Measurements from ENCODE around the gene PACS1. TPM values are rescaled to one million over a fixed set of nuclear protein-coding genes. Genes with fewer than 3 reads are reported as not detected.

PACS1 gene
- total RNA-seq, 2 experiments from 2014 or later, result 109 TPM

GRCh38 chr11:66189031-66189745 lies 119.1 kb downstream of the PACS1 start:
- Mint-ChIP-seq H3K36me3 (ENCODE audit: low read depth) (peaks cover 11% of the 10 kb centered on the region), H3K4me3 (no peak overlapping the region), H3K27me3 (no peaks in the 10 kb centered on the region), H3K4me1 (peaks cover 13% of the 10 kb centered on the region), H3K27ac (no peak overlapping the region), H3K9me3 (no peaks in the 10 kb centered on the region)
- DNase-seq, result no peak
- ChIA-PET POLR2A (no interaction called here), CTCF (no interaction called here)

- no peak overlapping the region for H3K4me3 Mint-ChIP-seq
- no peak for DNase-seq
- no peak overlapping the region for H3K27ac Mint-ChIP-seq
- ChIA-PET CTCF (interaction anchor here (1.2 kb wide), 1 partner anchor 31 kb away, joined by 3 read pairs; no protein-coding TSS in a partner anchor), POLR2A (no interaction called here)
- H3K27me3 Mint-ChIP-seq, result no peaks in the 10 kb centered on the region
- H3K36me3 Mint-ChIP-seq (ENCODE audit: low read depth), result peaks cover 17% of the 10 kb centered on the region
- peaks cover 4% of the 10 kb centered on the region for H3K4me1 Mint-ChIP-seq
- H3K9me3 Mint-ChIP-seq, result no peaks in the 10 kb centered on the region
Observed at GRCh38 chr11:66190786-66191185, 120.7 kb downstream of the PACS1 start.

DNA sequence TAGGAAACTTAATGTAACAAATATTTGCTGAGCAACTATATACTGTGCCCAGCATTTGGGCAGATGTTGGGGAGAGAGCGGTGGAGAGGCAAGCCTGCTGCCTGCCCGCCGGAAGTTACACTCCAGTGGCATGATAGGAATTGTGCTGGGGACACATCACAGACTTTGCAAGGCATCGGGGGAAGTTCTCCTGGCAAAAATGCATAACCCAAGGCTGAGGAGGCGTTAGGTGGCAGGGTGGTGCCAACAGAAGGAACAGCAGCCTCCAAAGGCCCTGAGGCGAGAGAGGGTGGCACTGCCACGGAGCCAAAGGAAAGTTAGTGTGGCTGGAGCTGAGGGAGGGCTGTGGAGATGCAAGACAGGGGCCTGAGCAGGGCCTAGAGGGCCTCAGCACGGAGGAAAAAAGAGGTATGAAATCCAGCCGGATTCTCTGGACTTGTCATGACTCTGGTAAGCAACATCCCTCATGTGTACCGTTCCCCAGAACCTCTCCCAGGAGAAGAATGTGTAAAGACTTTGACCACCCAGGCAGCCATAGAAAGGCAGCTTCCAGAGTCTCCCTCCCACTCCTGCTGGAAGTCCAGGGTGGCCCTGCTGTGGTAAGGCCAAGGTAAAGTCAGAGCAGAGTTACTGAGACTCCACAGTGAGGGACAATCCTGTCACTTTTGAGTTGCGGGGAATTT lies 122.2 kb downstream of the PACS1 start:
- DNase-seq, result no peak
- CTCF ChIA-PET, result interaction anchor here (1.2 to 1.5 kb wide), 2 partner anchors 30 kb away, joined by 3 to 4 read pairs; no protein-coding TSS in a partner anchor
- no peaks in the 10 kb centered on the region for H3K9me3 Mint-ChIP-seq
- POLR2A ChIA-PET, result no interaction called here
- peak overlapping the region; percentile 36 for H3K27ac Mint-ChIP-seq
- H3K4me1 Mint-ChIP-seq, result peaks cover 4% of the 10 kb centered on the region
- no peaks in the 10 kb centered on the region for H3K27me3 Mint-ChIP-seq
- H3K4me3 Mint-ChIP-seq, result no peak overlapping the region
- peaks cover 20% of the 10 kb centered on the region for H3K36me3 Mint-ChIP-seq (ENCODE audit: low read depth)

- H3K4me3 Mint-ChIP-seq, result no peak overlapping the region
- POLR2A ChIA-PET, result no interaction called here
- DNase-seq, result no peak
- no peaks in the 10 kb centered on the region for H3K27me3 Mint-ChIP-seq
- H3K27ac Mint-ChIP-seq, result no peak overlapping the region
- H3K9me3 Mint-ChIP-seq, result no peaks in the 10 kb centered on the region
- CTCF ChIA-PET, result interaction anchor here (0.8 to 1.3 kb wide), 2 partner anchors 13 to 15 kb away, joined by 3 read pairs; no protein-coding TSS in a partner anchor
- H3K36me3 Mint-ChIP-seq (ENCODE audit: low read depth), result peaks cover 29% of the 10 kb centered on the region
- peaks cover 1% of the 10 kb centered on the region for H3K4me1 Mint-ChIP-seq
Observed at GRCh38 chr11:66194391-66194790, 124.3 kb downstream of the PACS1 start.

GRCh38 chr11:66195867-66196266 lies 125.8 kb downstream of the PACS1 start:
- peaks cover 7% of the 10 kb centered on the region for H3K9me3 Mint-ChIP-seq
- H3K4me1 Mint-ChIP-seq, result peaks cover 1% of the 10 kb centered on the region
- no peak overlapping the region for H3K27ac Mint-ChIP-seq
- H3K27me3 Mint-ChIP-seq, result no peaks in the 10 kb centered on the region
- no peak overlapping the region for H3K4me3 Mint-ChIP-seq
- DNase-seq, result no peak
- peaks cover 32% of the 10 kb centered on the region for H3K36me3 Mint-ChIP-seq (ENCODE audit: low read depth)
- ChIA-PET CTCF (interaction anchor here (1.0 kb wide), 1 partner anchor 27 kb away, joined by 3 read pairs; no protein-coding TSS in a partner anchor), POLR2A (interaction anchor here (0.7 kb wide), 1 partner anchor 144 kb away, joined by 14 read pairs; the partner anchor contains the start of gene SF3B2)

DNA sequence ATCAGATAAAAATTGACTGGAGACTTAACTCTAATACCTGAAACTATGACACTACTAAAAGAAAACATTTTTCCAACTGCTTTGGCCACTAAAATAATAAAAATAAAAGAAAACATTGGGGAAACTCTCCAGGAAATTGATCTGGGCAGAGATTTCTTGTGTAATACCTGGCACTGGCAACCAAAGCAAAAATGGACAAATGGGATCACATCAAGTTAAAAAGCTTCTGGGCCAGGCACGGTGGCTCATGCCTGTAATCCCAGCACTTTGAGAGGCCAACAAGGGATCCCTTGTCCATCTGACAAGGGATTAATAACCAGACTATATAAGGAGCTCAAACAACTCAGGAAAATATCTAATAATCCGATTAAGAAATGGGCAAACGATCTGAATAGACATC lies 133.8 kb downstream of the PACS1 start:
- Mint-ChIP-seq H3K27ac (no peak overlapping the region), H3K36me3 (ENCODE audit: low read depth) (peaks cover 29% of the 10 kb centered on the region), H3K4me1 (peaks cover under 1% of the 10 kb centered on the region), H3K27me3 (peaks cover 1% of the 10 kb centered on the region), H3K4me3 (no peak overlapping the region), H3K9me3 (peaks cover 30% of the 10 kb centered on the region)
- POLR2A ChIA-PET, result no interaction called here
- no peak for DNase-seq
- CTCF ChIA-PET, result no interaction called here

GRCh38 chr11:66204412-66204811 lies 134.3 kb downstream of the PACS1 start:
- Mint-ChIP-seq H3K4me3 (no peak overlapping the region), H3K36me3 (ENCODE audit: low read depth) (peaks cover 26% of the 10 kb centered on the region)

DNA sequence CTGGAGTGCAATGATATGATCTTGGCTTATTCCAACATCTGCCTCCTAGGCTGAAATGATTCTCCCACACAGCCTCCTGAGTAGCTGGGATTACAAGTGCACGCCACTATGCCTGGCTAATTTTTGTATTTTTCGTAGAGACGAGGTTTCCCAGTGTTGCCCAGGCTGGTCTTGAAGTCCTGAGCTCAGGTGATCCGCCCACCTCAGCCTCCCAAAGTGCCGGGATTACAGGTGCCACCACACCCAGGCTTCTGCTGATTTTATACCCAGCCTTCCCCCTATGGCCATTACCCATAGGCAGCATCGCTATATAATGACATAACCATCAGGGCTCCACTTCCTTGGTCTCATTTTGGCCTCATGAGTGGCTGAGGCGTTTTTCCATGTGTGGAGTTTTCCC lies 137.7 kb downstream of the PACS1 start:
- Mint-ChIP-seq H3K27ac (no peak overlapping the region), H3K27me3 (no peaks in the 10 kb centered on the region), H3K9me3 (peaks cover 13% of the 10 kb centered on the region), H3K4me1 (peaks cover 3% of the 10 kb centered on the region), H3K36me3 (ENCODE audit: low read depth) (peaks cover 12% of the 10 kb centered on the region), H3K4me3 (no peak overlapping the region)
- no peak for DNase-seq
- CTCF ChIA-PET, result interaction anchor here (1.1 to 1.2 kb wide), 2 partner anchors 14 kb away, joined by 3 read pairs; no protein-coding TSS in a partner anchor
- POLR2A ChIA-PET, result no interaction called here

More at GRCh38 chr11:66204412-66204811, 134.3 kb downstream of the PACS1 start:
- Mint-ChIP-seq H3K27me3 (peaks cover 1% of the 10 kb centered on the region), H3K4me1 (peaks cover 3% of the 10 kb centered on the region), H3K27ac (no peak overlapping the region), H3K9me3 (peaks cover 30% of the 10 kb centered on the region)
- no peak for DNase-seq
- ChIA-PET POLR2A (no interaction called here), CTCF (no interaction called here)

GRCh38 chr11:66211100-66211499 lies 141.0 kb downstream of the PACS1 start:
- Mint-ChIP-seq H3K27me3 (no peaks in the 10 kb centered on the region), H3K36me3 (ENCODE audit: low read depth) (peaks cover 15% of the 10 kb centered on the region), H3K9me3 (no peaks in the 10 kb centered on the region), H3K27ac (no peak overlapping the region), H3K4me1 (peaks cover 3% of the 10 kb centered on the region), H3K4me3 (no peak overlapping the region)
- DNase-seq, result no peak
- ChIA-PET CTCF (interaction anchor here (1.3 to 2.9 kb wide), 2 partner anchors 9 to 11 kb away, joined by 3 to 17 read pairs; no protein-coding TSS in a partner anchor), POLR2A (no interaction called here)

DNA sequence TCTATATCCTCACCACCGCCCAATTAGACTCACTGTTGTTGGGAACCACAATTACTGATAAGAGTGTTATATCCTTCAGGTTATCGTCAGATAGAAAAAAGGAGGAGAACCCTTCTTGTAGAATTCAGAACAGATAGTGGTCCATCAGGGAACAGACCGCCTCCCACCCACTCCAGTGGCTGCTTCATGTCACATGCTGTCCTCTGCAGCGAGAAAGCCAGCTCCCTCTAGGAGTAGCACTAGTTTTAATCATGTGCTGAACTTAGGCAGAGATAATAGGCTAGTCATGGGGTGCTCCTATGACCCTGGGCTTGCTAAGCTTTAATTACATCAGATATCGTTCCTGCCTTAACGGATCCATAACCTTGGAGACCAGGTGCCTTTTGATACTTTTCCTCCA lies 146.8 kb downstream of the PACS1 start:
- H3K4me3 Mint-ChIP-seq, result no peak overlapping the region
- ChIA-PET CTCF (interaction anchor here (0.5 to 1.2 kb wide), 3 partner anchors 10 to 102 kb away, joined by 3 read pairs; no protein-coding TSS in a partner anchor), POLR2A (no interaction called here)
- H3K4me1 Mint-ChIP-seq, result peaks cover 11% of the 10 kb centered on the region
- H3K9me3 Mint-ChIP-seq, result no peaks in the 10 kb centered on the region
- no peak overlapping the region for H3K27ac Mint-ChIP-seq
- no peaks in the 10 kb centered on the region for H3K27me3 Mint-ChIP-seq
- DNase-seq, result no peak
- peaks cover 35% of the 10 kb centered on the region for H3K36me3 Mint-ChIP-seq (ENCODE audit: low read depth)

DNA sequence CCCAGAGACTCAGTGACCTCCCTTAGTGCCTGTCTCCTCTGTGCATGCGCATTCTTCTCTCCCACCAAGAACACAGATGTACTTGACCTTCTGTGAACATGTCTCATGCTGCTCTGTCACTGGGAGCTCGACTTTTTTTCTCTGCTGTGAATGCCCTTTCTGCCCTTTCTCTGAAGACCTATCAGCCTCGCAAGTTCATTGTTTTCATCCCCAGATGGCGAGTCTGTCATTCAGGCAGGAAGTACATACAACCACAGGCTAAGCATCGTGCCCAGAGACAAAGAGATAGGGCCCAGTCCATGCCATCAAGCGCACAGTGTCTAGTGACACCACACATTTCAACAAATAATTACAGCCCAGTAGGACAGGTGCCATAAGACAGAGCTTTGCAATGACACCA lies 148.0 kb downstream of the PACS1 start:
- CTCF ChIA-PET, result interaction anchor here (0.6 to 2.2 kb wide), 3 partner anchors 11 to 65 kb away, joined by 3 to 9 read pairs (median 3); no protein-coding TSS in a partner anchor
- H3K36me3 Mint-ChIP-seq (ENCODE audit: low read depth), result peaks cover 34% of the 10 kb centered on the region
- no peak for DNase-seq
- H3K27ac Mint-ChIP-seq, result peak overlapping the region; percentile 3
- H3K4me1 Mint-ChIP-seq, result peaks cover 20% of the 10 kb centered on the region
- H3K27me3 Mint-ChIP-seq, result no peaks in the 10 kb centered on the region
- POLR2A ChIA-PET, result no interaction called here
- no peak overlapping the region for H3K4me3 Mint-ChIP-seq
- H3K9me3 Mint-ChIP-seq, result no peaks in the 10 kb centered on the region

GRCh38 chr11:66218846-66219620 lies 149.0 kb downstream of the PACS1 start:
- ChIA-PET POLR2A (no interaction called here), CTCF (interaction anchor here (0.6 to 2.2 kb wide), 3 partner anchors 13 to 64 kb away, joined by 3 to 9 read pairs (median 3); no protein-coding TSS in a partner anchor)
- H3K4me3 Mint-ChIP-seq, result no peak overlapping the region

More at GRCh38 chr11:66218846-66219620, 149.0 kb downstream of the PACS1 start:
- Mint-ChIP-seq H3K27ac (no peak overlapping the region), H3K27me3 (no peaks in the 10 kb centered on the region), H3K36me3 (ENCODE audit: low read depth) (peaks cover 30% of the 10 kb centered on the region), H3K9me3 (no peaks in the 10 kb centered on the region), H3K4me1 (peaks cover 22% of the 10 kb centered on the region)
- DNase-seq, result no peak

Measured in activated CD4-positive, alpha-beta T cell treated with anti-CD3 and anti-CD28 coated beads, Interleukin-2, amount 10 ng/mL, durations not matched to agents 7 days and 5 days (primary cell).